Amniotic stem cell (primary cell): ENCODE measurements around the gene RAD51B.
A peak's percentile ranks its signal among the peaks of the same experiment; 100 is the strongest.
"Not testable (repeated sequence)": the region's sequence is repeated elsewhere in the genome, so short reads cannot be mapped to it uniquely, and the experiment has no call there.

Experiments
- DNase-seq: peaks from one replicate; lab custom pipeline; 2025; lab: John Stamatoyannopoulos, UW

Gene RAD51B

DNA sequence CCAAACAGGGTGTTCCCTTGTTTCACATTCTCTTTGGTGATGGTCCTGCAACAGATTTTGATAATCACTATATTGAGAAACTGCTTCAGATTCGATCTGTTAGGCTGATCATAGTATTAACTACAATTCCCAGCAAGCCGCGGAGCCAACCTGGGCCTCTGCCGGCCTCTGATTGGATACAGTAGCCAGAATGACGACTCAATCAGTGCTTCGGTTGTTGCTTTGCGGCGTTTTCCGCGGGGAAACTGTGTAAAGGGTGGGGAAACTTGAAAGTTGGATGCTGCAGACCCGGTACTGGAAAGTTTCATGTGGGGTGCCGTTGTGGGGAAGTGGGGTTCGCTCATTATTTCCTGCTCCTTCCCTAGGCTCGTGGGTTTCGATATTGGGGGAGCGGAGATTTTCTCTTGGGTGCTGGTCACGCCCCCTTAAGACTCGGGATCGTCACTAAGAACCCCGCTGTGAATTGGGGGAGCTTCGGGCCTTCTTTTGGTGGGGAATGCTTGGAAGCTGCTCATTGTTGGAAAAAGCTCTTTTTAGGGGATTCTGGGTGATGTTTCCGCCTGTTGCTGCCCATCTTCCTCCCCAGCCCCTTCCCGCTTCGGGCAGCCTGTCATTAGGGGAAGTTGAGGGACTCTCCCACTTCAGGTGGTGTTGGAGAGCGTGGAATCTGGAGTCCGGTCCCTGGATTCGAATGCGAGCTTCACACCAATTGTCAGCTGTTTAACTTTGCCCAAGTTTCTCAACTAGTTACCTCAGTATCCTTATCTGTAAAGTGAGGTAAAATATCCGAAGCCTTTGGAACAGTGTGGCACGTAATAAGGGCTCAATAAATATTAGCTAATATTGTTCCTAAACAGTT is at the start of gene RAD51B:
Gene RAD51B, plus strand, starts transcription at position 217 of the 859 bp plus-strand sequence.
- peak; percentile 57 for DNase-seq

DNA sequence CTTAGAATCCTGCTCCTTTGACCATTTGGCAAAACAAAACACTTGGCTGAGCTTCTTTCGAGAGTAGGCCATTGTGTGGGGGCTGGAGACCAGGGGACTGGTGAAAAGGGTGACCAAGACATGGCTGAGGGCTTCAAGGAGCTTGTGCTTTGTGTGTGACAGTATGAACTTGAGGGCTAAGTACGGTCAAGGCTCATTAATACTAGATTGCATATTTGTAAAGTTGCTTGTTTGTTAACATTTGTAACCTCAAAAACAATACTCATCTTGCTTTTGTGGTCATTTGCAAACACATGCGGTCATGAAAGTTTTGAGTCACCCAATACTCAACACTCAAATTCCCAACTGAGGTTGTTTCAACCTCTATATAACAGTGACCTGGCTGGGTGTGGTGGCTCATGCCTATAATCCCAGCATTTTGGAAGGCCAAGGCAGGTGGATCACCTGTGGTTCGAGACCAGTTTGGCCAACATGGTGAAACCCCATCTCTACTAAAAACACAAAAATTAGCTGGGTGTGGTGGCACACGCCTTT is 45.7 kb upstream of the RAD51B start:
- no peak for DNase-seq

DNA sequence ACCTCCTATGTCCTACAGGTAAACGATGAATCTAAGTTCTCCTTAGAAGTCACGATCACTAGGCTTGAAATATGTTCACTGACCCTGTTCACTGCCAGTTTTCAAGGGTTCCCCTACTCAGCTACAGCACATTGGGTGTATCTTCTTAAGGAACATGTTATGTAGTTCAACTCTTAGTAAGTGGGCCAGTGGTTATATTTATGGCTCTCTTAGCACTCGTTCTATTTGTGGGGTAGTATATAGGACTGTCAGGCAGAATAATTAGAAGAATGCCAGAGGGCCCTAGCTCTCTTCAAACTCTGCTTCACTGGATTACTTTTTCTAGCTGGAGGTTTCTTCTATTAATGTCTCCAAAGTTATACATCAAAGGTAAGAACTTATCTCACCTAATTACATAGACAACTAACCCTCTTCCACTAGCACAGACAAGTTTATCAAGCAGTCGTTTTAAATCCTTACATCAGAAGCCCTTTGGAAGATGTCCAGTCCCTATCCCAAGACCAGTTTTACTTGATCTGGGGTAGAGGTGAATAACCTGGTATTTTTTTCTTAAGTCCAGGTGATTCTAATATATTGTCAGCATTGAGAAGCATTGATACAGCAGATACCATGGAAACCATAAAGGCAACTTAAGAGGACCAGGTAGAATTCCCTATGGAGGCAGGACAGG is 42.8 kb upstream of the RAD51B start:
- no peak for DNase-seq

DNA sequence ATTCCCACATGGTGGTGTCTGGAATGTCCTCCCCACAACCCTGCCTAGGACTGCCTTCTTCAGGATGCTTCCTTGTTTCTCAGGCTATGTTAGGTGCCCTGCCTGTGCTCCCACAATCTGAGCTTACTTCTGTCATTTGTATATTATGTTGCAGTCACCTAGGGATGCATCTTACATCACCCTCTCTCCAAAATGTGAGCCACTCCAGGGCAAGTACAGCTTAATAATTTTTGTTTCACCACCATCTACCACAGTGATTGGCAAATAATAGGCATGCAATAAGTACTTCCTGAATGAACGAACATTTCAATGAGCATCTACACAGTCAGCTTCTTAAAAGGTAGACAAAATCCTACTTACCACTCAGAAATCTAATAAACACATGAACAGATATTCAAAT is 40.8 kb upstream of the RAD51B start:
- DNase-seq = no peak

DNA sequence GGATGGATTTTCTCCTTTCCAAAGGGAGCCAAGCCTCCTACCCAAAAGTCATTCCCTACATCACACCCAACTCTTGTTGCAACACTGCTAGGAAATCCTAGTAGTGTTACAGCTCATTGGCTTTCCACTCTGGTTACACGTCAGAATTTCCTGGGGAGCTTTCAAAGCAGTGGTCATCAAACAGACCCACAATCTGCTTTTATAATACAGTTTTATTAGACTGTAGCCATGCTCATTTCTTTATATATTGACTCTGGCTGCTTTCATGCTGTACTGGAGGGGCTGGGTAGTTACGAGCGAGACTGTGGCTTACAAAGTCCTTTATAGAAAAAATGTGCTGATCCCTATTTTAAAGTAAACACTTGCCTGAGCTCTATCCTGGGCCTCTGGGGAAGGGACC is 37.5 kb upstream of the RAD51B start:
- no peak for DNase-seq

DNA sequence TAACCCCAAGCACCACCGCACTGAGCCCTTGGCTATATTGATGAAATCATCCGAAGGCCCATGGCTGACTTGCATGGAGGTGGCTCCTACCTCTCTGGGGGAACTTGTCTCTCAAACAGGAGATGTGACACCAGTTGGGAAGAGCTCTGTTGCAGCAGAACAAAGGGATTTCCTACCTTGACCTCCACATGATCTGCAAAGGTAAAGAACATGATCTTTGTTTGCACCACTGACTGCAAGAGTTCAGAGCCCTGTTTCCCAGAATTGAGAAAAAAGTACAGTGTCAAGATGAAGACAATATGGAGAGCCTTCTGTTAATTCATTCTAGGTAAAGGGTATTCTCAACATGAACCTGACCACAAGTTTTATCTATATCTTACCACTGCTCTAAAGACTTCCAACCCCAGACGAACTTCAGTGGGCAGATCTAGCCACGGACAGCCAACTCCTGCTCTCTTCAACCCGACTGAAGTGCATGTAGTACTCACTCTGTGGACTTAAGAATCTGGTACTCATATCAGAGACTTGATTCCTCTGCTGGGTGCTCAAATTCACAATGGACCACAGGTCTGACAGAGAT is 35.2 kb upstream of the RAD51B start:
- DNase-seq = no peak

DNA sequence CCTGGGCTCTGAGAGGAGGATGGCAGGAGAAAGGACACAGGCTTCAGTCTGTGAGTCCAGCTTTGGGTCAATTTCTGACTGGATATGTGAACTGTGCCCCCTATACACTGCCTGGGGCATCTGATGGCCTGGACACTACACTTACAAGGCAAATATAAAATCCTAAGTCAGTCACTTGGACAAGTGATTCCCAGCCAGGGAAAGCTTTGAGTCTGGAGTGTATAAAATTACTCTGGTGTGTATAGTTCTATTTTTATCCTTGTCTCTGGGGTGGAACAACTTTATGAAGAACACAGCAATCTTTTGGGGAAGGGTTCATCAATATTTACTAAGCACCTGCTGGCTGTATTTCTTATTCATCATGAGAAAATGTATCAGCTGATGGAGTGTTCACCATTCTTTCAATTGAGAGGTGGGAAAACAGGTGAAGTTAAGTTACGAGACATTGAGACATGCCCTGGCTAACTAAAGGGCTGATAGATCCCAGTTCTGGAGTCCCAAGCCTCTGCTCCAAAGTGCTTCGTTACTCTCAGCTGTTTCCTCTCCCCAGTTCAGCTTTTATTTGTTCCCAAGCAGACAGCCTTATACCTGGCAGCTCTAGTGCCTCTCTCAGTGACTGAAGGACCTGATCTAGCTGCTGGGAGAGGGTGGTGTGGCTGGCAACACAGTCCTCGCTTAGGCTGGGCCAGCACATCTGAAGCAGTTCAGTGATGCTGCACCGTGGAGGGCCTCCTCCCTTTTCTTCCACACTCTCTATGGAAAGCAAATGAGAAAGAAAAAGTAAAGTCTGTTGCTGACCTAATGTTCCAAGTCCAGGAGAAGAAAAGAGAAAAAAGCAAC is 34.1 kb upstream of the RAD51B start:
- DNase-seq = no peak

DNA sequence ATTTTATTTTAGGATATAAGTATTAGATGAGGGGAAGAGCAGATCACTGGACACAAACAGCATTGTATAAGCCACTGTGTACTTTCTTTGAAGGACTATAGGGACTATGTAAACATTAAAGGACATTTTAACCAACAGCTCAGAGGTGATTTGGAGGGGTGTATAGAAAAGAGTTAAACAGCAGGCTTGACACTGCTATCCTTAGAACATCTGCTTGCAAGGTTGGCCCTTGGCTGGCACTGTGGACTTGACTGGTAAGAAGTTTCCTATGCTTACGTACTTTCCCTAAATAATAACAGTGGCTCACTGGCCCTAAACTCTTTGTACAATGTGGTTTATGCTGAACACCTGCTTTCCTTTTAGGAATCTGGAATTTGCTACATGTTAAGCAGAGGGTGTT is 31.9 kb upstream of the RAD51B start:
- no peak for DNase-seq

DNA sequence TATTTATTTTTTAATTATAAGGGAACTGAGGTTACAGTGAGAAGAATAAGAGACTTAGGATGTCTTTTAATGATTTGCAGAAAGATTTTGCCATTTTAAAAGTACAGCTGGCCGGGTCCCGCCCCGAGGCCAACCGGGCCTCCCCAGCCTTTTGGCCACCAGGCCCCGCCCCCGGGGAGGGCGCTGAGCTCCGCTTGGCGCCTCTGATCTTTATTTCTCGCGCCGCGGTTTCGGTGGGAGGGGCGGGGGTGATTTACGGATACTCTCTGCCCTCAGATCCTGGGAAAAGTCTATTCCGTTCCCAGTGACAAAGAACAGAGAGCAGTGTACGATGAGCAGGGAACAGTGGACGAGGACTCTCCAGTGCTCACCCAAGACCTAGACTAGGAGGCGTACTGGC is 20.8 kb upstream of the RAD51B start:
- DNase-seq = no peak

DNA sequence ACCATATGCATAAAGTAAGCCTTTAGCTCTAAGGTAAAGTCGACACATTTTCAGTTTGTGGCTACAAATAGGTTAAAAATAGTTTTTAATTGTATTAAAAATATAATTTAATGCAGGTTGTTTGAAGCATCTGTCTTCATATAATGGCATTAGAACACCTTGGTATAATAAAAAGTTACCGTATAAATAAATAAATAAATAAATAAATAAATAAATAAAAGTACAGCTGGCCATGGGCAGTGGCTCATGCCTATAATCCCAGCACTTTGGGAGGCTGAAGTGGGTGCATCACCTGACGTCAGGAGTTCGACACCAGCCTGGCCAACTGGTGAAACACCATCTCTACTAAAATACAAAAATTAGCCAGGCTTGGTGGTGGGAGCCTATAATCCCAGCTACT is 18.8 kb upstream of the RAD51B start:
- DNase-seq = no peak

DNA sequence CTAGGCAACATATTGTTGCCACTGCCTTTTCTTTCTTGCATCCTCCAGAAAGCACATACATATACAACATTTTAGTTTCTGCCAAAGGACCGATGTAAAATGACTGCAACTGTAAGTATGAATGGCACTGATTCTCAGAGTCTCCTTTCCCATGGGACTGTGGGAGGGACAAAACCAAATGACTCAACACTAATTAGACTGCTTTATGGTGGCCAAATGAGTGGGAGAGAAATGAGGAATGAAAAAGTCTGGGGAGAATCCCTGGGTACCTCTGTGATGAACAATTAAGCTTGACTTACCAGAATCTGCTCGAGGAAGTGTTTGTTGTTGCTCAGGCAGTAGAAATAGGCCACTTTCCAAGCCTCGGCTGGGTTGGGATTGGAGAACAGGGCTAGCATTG is 13.3 kb upstream of the RAD51B start:
- no peak for DNase-seq

DNA sequence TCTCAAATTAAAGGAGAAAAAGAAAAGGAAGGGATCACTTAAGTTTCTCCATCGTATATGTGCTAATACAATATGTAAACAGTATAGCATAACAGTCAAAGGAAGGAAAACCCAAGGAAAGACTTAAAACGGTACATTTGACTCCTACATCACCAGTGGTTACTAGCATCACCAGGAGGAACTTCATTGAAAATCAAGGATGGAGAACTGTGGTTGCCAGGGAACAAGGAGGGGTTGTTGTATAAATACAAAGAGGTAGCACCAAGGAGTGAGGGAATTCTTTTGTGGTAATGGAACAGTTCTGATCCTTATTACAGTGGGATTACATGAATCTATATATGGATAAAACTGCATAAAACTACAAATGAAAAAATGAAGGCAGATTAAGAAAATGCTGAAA is 4.8 kb upstream of the RAD51B start:
- no peak for DNase-seq

DNA sequence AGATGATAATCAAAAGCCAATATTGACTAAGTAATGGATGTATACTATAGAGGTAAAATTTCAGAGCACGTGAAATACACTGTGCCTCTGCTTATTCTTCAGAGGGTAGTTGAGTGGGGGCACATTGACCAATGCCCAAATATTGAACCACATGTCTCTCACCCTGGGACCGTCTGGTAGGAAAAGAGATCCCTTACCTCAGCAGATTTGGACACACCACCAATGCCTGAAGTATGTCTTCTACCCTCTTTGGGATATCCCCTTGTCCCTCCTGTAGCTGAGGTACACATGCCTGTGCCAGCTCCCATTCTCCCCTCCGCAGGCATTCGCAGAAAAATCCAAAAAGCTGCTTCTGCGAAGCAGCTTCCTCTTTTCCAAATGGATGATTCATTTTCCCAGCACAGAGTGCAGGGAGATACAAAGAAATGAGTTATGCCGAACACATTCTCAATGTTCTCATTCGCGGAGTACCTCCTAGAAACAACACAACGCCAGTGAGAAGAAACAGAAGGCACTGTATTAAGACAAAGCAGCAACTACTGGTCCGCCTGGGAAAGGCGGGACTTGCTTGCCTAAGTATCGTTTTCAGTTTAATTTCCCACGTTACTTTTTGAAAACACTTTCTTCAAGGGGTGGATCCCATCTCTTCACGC is 3.9 kb upstream of the RAD51B start:
- no peak for DNase-seq

DNA sequence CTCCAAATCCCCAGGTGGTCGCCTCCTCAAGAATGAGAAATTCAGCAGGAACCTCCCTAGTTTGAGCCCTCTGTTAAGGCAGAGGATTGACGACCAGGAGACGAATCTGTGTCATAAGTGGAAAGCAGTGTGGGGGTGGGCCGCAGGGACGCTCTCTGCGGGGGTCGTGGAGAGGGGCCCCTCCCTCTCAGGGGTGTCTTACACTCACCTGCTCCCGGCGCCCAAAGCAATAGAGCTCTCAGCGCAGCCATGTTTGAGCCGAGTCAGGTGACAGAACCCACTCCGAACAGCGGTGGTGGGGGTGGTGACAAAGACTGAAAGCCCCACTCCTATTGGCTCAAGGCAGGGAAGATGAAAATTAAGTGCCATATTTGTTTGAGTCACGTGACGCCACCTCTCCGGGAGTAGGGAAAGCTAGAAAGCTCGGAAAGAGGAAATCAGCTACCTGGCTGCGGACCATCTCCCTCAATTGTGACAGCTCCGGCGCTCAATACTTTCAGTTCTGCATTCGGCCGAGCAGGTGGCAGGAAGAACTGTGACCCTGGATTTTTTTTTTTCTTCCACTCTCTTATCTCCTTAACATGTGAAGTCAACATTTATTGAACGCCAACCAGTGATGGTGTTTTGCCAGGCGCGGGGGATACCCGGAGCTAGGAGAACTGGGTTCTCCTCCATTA is 3.1 kb upstream of the RAD51B start, which contains the start of gene ZFYVE26:
Gene ZFYVE26, minus strand, starts transcription at position 265 of the 677 bp plus-strand sequence. CDS start 627 bp downstream, outside the sequence.
- DNase-seq = peak; percentile 94

DNA sequence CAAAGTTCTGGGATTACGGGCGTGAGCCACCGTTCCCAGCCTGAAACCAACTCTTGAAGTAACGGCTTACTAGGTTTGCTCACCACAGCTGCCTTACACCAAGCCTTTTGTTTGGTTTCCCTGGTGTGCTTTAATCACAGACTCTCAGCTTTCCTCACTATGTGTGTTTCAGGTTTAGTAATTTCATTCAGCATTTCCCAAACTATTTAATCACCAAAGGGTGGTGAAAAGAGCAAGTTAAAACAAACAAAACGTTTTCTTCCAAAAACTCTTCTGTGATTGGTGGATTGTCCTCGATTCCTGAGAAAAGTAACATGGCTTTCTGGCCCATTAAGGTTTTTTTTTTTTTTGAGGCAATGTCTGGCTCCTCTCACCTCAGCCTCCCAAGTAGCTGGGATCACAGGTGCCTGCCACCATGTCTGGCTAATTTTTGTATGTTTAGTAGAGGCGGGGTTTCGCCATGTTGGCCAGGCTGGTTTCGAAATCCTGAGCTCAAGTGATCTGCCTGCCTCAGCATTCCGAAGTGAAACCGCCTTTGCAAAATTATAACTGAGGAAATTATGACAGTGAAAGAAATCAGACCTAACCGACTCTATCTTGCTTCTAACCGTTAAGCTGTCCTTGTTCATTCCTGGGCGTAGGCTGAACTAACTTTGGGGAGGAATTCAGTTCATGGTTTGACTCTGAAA is 1.7 kb upstream of the RAD51B start:
- DNase-seq = no peak

DNA sequence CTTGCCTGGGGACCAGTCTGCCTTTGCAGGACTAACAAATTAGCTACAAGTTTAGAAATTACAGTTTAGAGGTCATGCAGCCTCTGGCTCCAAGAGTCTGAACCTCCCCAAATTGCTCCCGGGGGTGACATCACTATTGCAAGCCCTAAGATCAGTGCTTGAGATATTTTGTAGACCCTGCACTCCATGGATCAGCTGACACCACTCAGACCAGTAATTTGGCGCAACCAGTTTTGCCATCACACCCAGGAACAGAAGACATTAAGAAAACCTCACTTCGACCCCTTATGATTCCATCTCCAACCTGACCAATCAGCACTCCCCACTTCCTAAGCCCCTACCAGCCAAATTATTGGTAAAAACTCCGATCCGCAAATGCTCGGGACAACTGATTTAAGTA is 1.1 kb upstream of the RAD51B start:
- not testable (repeated sequence) for DNase-seq

DNA sequence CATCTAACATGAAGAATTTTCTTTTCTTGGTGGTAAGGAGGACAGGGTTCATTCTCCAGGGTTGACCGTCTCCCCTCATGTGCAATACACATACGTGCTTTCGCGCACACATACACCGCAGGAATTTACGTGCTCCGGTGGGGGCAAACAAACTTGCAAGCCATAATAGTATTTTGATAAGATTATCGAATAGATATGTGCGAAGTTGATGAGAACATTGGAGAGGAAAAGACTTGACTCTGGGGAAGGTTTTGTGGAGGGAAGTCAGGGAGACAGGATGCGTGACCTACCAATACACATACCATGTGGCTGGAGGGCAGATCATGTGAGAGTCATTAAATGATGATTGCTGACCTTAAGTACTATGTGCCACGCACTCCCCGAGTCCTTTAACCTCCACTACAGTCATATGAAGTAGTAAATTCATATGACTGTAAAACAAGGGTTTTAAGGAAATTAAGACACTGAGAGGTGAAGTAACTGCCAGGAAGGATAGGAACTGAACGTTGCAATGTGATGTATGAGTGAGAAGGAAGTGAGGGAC is 921 bp downstream of the RAD51B start:
- no peak for DNase-seq

DNA sequence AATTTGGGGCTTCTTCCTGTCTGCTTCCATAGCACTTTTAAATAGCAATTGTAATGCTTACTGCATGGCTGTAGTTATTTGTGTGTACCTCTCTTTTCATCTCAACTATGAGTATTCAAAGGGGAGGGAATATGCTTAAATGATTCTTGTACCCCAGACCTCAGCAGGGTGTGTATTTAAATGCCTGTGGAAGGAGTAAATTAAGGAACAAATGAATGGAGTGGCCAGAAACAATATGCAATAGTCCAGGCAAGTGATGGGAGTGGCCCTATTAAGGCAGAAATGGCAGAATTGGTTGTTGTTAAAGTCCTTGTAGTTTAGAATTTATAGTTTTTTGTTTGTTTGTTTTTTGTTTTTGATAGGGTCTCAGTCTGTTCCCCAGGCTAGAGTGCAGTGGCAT is 1.5 kb downstream of the RAD51B start:
- DNase-seq = no peak

DNA sequence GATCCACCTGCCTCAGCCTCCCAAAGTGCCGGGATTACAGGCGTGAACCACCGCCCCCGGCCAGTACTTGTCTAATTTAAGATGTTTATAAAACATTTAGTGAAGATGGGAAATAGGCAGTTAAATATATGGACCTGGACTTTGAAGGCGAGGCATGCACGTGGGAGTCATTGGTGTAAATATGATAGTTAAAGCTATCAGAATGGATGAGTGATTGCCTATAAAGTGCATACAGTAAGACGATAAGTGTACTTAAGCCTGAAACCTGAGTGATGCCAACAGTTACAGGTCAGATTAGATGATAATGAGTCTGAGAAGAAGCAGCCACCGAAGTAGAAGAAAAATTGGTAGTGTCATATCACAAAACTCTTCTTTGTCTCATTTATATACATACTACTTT is 11.5 kb downstream of the RAD51B start:
- DNase-seq = no peak

DNA sequence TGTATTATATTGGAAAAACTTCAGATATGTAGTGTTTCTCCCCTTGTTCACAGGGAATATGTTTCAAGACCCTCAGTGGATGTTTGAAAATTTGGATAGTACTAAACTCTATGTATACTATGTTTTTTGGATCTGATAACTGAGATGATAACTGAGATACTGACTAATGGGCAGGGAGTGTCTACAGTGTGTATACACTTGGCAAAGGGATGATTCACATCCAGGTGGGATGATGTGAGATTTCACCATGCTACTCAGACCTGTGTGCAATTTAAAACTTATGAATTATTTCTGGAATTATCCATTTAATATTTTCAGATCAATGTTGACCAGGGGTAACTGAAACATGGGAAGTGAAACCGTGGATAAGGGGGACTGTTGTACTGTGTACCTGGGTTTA is 13.8 kb downstream of the RAD51B start:
- no peak for DNase-seq
